ENCODE data around the gene SSBP3.

DNA sequence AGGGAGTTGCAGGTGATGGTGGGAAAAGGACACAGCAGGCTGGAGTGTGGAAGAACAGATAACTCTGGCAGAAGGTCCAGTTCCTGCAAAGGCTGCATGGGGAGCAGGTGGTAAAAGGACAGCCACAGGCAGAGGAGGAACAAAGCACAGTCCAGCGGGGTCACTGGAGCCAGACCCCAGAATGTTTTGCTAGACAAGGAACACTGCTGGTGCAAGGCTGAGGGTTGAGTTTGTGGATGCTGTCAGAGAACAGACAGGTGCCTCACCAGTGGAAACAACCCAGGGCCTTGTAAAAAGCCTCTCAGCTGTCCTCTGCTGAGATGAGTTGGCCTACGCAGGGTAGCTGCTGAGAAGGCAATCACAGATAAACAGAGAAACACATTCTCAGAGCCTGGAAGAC lies 101.7 kb downstream of the SSBP3 start:
- TF ChIP-seq ILK (tag; IDR thresholded peaks at IDR 0.05; ENCODE audit: borderline replicate concordance, low read depth) (no peak), POLR2A (conservative IDR thresholded peaks at IDR 0.05) (no peak), ZNF639 (CRISPR knock-in tag; conservative IDR thresholded peaks at IDR 0.05 in 1 of 2, IDR thresholded peaks at IDR 0.05 in 1 of 2) (no peak), GABPB1 (CRISPR knock-in tag; IDR thresholded peaks at IDR 0.05) (no peak), ZBED1 (IDR thresholded peaks at IDR 0.05) (no peak), TCF15 (CRISPR knock-in tag; IDR thresholded peaks at IDR 0.05) (no peak), SMARCB1 (IDR thresholded peaks at IDR 0.05; ENCODE audit: insufficient read length, low read depth) (no peak), NCOA6 (IDR thresholded peaks at IDR 0.05) (no peak), MEF2D (tag; conservative IDR thresholded peaks at IDR 0.05; ENCODE audit: low read depth) (no peak), MTA2 (IDR thresholded peaks at IDR 0.05; ENCODE audit: low read depth) (no peak), FOS (IDR thresholded peaks at IDR 0.05; ENCODE audit: extremely low read depth, insufficient read length) (no peak), ZBTB7A (IDR thresholded peaks at IDR 0.05; ENCODE audit: borderline replicate concordance, control insufficient read depth, low read depth, low read length) (no peak), EZH2 (IDR thresholded peaks at IDR 0.05; ENCODE audit: borderline replicate concordance, low read depth, low read length) (no peak)
- TF ChIP-seq, protein P1, sequence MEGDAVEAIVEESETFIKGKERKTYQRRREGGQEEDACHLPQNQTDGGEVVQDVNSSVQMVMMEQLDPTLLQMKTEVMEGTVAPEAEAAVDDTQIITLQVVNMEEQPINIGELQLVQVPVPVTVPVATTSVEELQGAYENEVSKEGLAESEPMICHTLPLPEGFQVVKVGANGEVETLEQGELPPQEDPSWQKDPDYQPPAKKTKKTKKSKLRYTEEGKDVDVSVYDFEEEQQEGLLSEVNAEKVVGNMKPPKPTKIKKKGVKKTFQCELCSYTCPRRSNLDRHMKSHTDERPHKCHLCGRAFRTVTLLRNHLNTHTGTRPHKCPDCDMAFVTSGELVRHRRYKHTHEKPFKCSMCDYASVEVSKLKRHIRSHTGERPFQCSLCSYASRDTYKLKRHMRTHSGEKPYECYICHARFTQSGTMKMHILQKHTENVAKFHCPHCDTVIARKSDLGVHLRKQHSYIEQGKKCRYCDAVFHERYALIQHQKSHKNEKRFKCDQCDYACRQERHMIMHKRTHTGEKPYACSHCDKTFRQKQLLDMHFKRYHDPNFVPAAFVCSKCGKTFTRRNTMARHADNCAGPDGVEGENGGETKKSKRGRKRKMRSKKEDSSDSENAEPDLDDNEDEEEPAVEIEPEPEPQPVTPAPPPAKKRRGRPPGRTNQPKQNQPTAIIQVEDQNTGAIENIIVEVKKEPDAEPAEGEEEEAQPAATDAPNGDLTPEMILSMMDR (IDR thresholded peaks at IDR 0.05 in 2 of 3, conservative IDR thresholded peaks at IDR 0.05 in 1 of 3; ENCODE audit: insufficient read depth in 2 of 3, low read depth in 1 of 3, low read length in 3 of 3) = no peak
